ENCODE measurements around the gene LDOC1.

DNA sequence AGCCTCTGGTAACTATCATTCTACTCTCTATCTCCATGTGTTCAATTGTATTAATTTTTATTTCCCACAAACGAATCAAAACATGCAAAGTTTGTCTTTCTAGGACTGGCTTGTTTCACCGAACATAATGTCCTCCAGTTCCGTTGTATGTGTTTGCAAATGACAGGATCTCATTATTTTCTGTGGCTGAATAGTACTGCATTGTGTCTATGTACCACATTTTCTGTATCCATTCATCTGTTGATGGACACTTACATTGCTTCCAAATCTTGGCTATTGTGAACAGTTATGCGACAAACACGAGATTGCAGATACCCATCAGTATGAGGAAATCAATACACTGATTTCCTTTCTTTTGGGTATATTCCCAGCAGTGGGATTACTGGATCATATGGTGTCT lies 8.4 kb upstream of the LDOC1 start:
- TF ChIP-seq, protein P1, sequence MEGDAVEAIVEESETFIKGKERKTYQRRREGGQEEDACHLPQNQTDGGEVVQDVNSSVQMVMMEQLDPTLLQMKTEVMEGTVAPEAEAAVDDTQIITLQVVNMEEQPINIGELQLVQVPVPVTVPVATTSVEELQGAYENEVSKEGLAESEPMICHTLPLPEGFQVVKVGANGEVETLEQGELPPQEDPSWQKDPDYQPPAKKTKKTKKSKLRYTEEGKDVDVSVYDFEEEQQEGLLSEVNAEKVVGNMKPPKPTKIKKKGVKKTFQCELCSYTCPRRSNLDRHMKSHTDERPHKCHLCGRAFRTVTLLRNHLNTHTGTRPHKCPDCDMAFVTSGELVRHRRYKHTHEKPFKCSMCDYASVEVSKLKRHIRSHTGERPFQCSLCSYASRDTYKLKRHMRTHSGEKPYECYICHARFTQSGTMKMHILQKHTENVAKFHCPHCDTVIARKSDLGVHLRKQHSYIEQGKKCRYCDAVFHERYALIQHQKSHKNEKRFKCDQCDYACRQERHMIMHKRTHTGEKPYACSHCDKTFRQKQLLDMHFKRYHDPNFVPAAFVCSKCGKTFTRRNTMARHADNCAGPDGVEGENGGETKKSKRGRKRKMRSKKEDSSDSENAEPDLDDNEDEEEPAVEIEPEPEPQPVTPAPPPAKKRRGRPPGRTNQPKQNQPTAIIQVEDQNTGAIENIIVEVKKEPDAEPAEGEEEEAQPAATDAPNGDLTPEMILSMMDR (IDR thresholded peaks at IDR 0.05; ENCODE audit: borderline replicate concordance, extremely low read depth, low read length, poor library complexity, severe bottlenecking): no peak
- no peak for TF ChIP-seq EZH2 (IDR thresholded peaks at IDR 0.05; ENCODE audit: borderline replicate concordance, low read depth, low read length, severe bottlenecking)
